ENCODE data around the gene ZNF414.
A peak's percentile ranks its signal among the peaks of the same experiment; 100 is the strongest.
"Not testable (repeated sequence)": the region's sequence is repeated elsewhere in the genome, so short reads cannot be mapped to it uniquely, and the experiment has no call there.

ZNF414 gene

GRCh38 chr19:8513687-8514504, at the start of gene ZNF414:
ZNF414 (minus strand) TSS chr19:8514167; CDS start chr19:8514046, 121 bp downstream.
- peak; percentile 99 for DNase-seq

- no peak for DNase-seq
Measured at GRCh38 chr19:8561075-8561764, 47.3 kb upstream of the ZNF414 start.

- DNase-seq, result no peak
Measured at GRCh38 chr19:8558325-8558724, 44.4 kb upstream of the ZNF414 start.

- DNase-seq, result no peak
Measured at GRCh38 chr19:8557642-8558238, 43.8 kb upstream of the ZNF414 start.

- DNase-seq, result not testable (repeated sequence)
Measured at GRCh38 chr19:8553729-8554128, 39.8 kb upstream of the ZNF414 start.

- peak; percentile 43 for DNase-seq
Measured at GRCh38 chr19:8552810-8553209, 38.8 kb upstream of the ZNF414 start.

GRCh38 chr19:8550070-8550469, 36.1 kb upstream of the ZNF414 start:
- no peak for DNase-seq

- no peak for DNase-seq
Measured at GRCh38 chr19:8545743-8546142, 31.8 kb upstream of the ZNF414 start.

GRCh38 chr19:8544168-8544567, 30.2 kb upstream of the ZNF414 start:
- no peak for DNase-seq

GRCh38 chr19:8539621-8540149, 25.7 kb upstream of the ZNF414 start:
- DNase-seq, result no peak

GRCh38 chr19:8537099-8537498, 23.1 kb upstream of the ZNF414 start:
- no peak for DNase-seq

GRCh38 chr19:8536282-8536681, 22.3 kb upstream of the ZNF414 start:
- no peak for DNase-seq

- no peak for DNase-seq
Measured at GRCh38 chr19:8532225-8532624, 18.3 kb upstream of the ZNF414 start.

GRCh38 chr19:8531470-8531869, 17.5 kb upstream of the ZNF414 start:
- DNase-seq, result no peak

- no peak for DNase-seq
Measured at GRCh38 chr19:8530061-8530679, 16.2 kb upstream of the ZNF414 start.

- no peak for DNase-seq
Measured at GRCh38 chr19:8529369-8530006, 15.5 kb upstream of the ZNF414 start.

- DNase-seq, result no peak
Measured at GRCh38 chr19:8528500-8528899, 14.5 kb upstream of the ZNF414 start.

- DNase-seq, result peak; percentile 93
Measured at GRCh38 chr19:8526345-8527091, 12.6 kb upstream of the ZNF414 start.

GRCh38 chr19:8525401-8525684, 11.4 kb upstream of the ZNF414 start:
- no peak for DNase-seq

GRCh38 chr19:8519388-8519787, 5.4 kb upstream of the ZNF414 start:
- DNase-seq, result no peak

- no peak for DNase-seq
Measured at GRCh38 chr19:8518536-8518935, 4.6 kb upstream of the ZNF414 start.
